NT2/D1 (cell line): ENCODE data around the gene FHOD3.

Source experiments
- DNase-seq: peaks from one replicate; pipeline ENCODE4 v3.0.0-alpha.2; 2011; ENCODE audit warnings: low read depth, low spot score
- H3K27me3 ChIP-seq: 2 replicates; pipeline ENCODE4 v1.6.0; 2011; ENCODE audit warnings: mild to moderate bottlenecking; ENCODE audit not compliant: insufficient read length, insufficient read depth
- H3K36me3 ChIP-seq: 2 replicates; pipeline ENCODE4 v1.6.1; 2011; ENCODE audit warnings: mild to moderate bottlenecking, low read length, mixed read lengths; ENCODE audit not compliant: insufficient read depth, insufficient read length
- H3K4me1 ChIP-seq: 2 replicates; pipeline ENCODE4 v1.5.1; 2011; ENCODE audit not compliant: insufficient read depth, insufficient read length
- H3K4me3 ChIP-seq: 2 replicates; pipeline ENCODE4 v1.5.1; 2011; ENCODE audit warnings: low read depth; ENCODE audit not compliant: insufficient read length
- H3K9ac ChIP-seq: 2 replicates; pipeline ENCODE4 v1.6.0; 2011; ENCODE audit warnings: low read depth; ENCODE audit not compliant: insufficient read length
- H3K9me3 ChIP-seq: 2 replicates; pipeline ENCODE4 v1.5.1; 2011; ENCODE audit warnings: mild to moderate bottlenecking, low read length; ENCODE audit not compliant: insufficient read depth
- SUZ12 ChIP-seq: IDR thresholded peaks from 2 replicates; pipeline ENCODE4 v1.6.1; 2011; ENCODE audit not compliant: insufficient read length, insufficient read depth; ENCODE audit errors: extremely low read depth
- YY1 ChIP-seq: IDR thresholded peaks from 2 replicates; pipeline ENCODE4 v1.6.1; 2011; ENCODE audit not compliant: insufficient read length, insufficient read depth
- ZNF274 ChIP-seq: IDR thresholded peaks from 2 replicates; pipeline ENCODE4 v1.6.1; 2011; ENCODE audit warnings: mild to moderate bottlenecking, low read depth, low read length

FHOD3 gene

GRCh38 chr18:36628435-36629137, 331.1 kb downstream of the FHOD3 start:
- TF ChIP-seq ZNF274 (no peak), SUZ12 (no peak), YY1 (no peak)
- Histone ChIP-seq H3K4me3 (no peak overlapping the region), H3K4me1 (no peaks in the 10 kb centered on the region), H3K27me3 (no peaks in the 10 kb centered on the region), H3K9ac (no peak overlapping the region), H3K36me3 (no peaks in the 10 kb centered on the region), H3K9me3 (no peaks in the 10 kb centered on the region)
- no peak for DNase-seq

DNA sequence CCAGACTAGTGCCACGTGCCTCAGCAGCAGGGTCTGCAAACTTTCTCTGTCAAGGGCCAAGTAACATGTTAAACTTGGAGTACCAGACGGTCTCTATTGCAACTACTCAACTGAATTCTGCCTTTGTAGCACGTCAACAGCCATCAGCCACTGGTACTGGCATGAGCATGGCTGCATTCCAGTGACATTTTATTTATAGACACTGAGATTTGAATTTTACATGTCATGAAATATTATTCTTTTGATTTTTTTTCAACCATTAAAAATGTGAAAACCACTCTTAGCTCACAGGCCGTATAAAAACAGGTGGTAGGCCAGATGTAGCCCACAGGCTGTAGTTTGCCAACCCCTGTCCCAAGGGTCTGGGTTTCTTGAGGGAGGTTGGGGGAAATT, 331.6 kb downstream of the FHOD3 start:
- Histone ChIP-seq H3K36me3 (no peaks in the 10 kb centered on the region), H3K9ac (no peak overlapping the region), H3K4me3 (no peak overlapping the region), H3K27me3 (no peaks in the 10 kb centered on the region), H3K9me3 (no peaks in the 10 kb centered on the region), H3K4me1 (peaks cover under 1% of the 10 kb centered on the region)
- DNase-seq = no peak
- TF ChIP-seq YY1 (no peak), ZNF274 (no peak), SUZ12 (no peak)

- no peak overlapping the region for H3K4me3 ChIP-seq
- no peaks in the 10 kb centered on the region for H3K36me3 ChIP-seq
- H3K27me3 ChIP-seq = no peaks in the 10 kb centered on the region
- TF ChIP-seq YY1 (no peak), ZNF274 (no peak), SUZ12 (no peak)
- H3K9ac ChIP-seq = no peak overlapping the region
- no peak for DNase-seq
- peaks cover 5% of the 10 kb centered on the region for H3K4me1 ChIP-seq
- no peaks in the 10 kb centered on the region for H3K9me3 ChIP-seq
Measured at GRCh38 chr18:36629836-36630235, 332.3 kb downstream of the FHOD3 start.

GRCh38 chr18:36630917-36631316, 333.4 kb downstream of the FHOD3 start:
- no peaks in the 10 kb centered on the region for H3K36me3 ChIP-seq
- no peak for DNase-seq
- peaks cover 5% of the 10 kb centered on the region for H3K4me1 ChIP-seq
- no peaks in the 10 kb centered on the region for H3K27me3 ChIP-seq
- TF ChIP-seq ZNF274 = no peak
- no peak for TF ChIP-seq SUZ12
- no peaks in the 10 kb centered on the region for H3K9me3 ChIP-seq
- no peak overlapping the region for H3K4me3 ChIP-seq
- no peak overlapping the region for H3K9ac ChIP-seq

GRCh38 chr18:36633961-36634412, 336.5 kb downstream of the FHOD3 start:
- H3K9me3 ChIP-seq = no peaks in the 10 kb centered on the region

GRCh38 chr18:36634573-36635216, 337.2 kb downstream of the FHOD3 start:
- no peaks in the 10 kb centered on the region for H3K36me3 ChIP-seq
- no peak for DNase-seq
- H3K27me3 ChIP-seq = no peaks in the 10 kb centered on the region
- H3K4me3 ChIP-seq = no peak overlapping the region
- H3K9me3 ChIP-seq = no peaks in the 10 kb centered on the region
- H3K9ac ChIP-seq = no peak overlapping the region
- H3K4me1 ChIP-seq = peaks cover 5% of the 10 kb centered on the region
- TF ChIP-seq YY1 (no peak), SUZ12 (no peak), ZNF274 (no peak)

More at GRCh38 chr18:36633961-36634412, 336.5 kb downstream of the FHOD3 start:
- Histone ChIP-seq H3K36me3 (no peaks in the 10 kb centered on the region), H3K9ac (no peak overlapping the region), H3K4me1 (peaks cover 5% of the 10 kb centered on the region), H3K27me3 (no peaks in the 10 kb centered on the region), H3K4me3 (no peak overlapping the region)
- TF ChIP-seq SUZ12 (no peak), ZNF274 (no peak), YY1 (no peak)
- DNase-seq = no peak

DNA sequence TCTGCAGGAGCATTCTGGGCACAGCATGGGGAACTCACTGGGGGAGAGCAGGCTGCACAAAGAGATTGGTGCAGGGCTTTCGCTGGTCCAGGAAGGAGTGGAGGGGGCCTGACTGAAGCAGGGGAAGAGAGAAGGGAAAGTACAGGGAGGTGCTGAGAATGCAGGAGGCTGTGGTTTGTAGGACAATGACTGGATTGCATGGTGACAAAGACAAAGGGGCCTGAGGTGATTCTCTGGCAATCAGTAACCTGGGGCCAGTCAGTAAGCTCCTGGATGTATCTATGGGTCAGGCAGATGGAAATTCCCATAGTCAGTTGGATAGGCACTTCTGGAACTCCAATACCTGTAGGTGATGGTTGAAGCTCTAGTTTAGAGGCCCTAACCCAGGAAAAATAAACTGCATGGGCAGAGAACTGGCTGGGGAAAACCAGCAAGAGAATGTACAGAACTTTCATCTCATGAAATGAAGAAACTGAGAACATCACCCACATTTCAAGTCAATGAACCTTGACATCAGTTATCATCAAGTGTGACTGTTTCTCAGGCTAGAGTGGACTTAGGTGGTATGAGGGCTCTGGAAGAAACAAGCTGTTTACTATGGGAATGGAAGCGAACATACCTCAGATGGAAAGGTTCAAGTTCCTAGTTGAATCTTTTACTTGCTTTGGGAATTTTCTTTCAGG, 338.0 kb downstream of the FHOD3 start:
- Histone ChIP-seq H3K4me1 (peaks cover 5% of the 10 kb centered on the region), H3K36me3 (no peaks in the 10 kb centered on the region), H3K9ac (no peak overlapping the region), H3K4me3 (no peak overlapping the region), H3K9me3 (no peaks in the 10 kb centered on the region), H3K27me3 (no peaks in the 10 kb centered on the region)
- DNase-seq = peak; percentile 8
- TF ChIP-seq ZNF274 (no peak), SUZ12 (no peak)
